ENCODE data around the gene LRRC53. TPM values are rescaled to one million over a fixed set of nuclear protein-coding genes. Genes with fewer than 3 reads are reported as not detected.

The LRRC53 gene
- total and polyA plus RNA-seq, 8 donors: not detected

- peak in 1 of 2 donors; percentile 17 for DNase-seq
- Histone ChIP-seq H3K27ac (peak overlapping the region in 1 of 5 donors; percentile 24), H3K4me3 (no peak overlapping the region), H3K36me3 (no peaks in the 10 kb centered on the region), H3K4me1 (peaks cover 0 to 4% (median 0%) of the 10 kb centered on the region in 4 donors), H3K27me3 (no peaks in the 10 kb centered on the region), H3K9me3 (no peaks in the 10 kb centered on the region)
- intact Hi-C loops (cut with DNase I; ENCODE audit: low total_unique reads): no loop called here
- TF ChIP-seq EP300 (IDR thresholded peaks at IDR 0.05) (no peak), POLR2A (IDR thresholded peaks at IDR 0.05) (no peak), CTCF (IDR thresholded peaks at IDR 0.05) (no peak), POLR2AphosphoS5 (IDR thresholded peaks at IDR 0.05) (no peak)
- WGBS, 5 donors: 48 to 68% (median 57%) methylated on average over 7 of the region's 7 CpGs
These were observed 86.0 kb downstream of the LRRC53 start for GRCh38 chr1:74426208-74426937.

- Histone ChIP-seq H3K27me3 (no peaks in the 10 kb centered on the region), H3K4me1 (peaks cover 0 to under 1% (median 0%) of the 10 kb centered on the region in 4 donors), H3K9me3 (no peaks in the 10 kb centered on the region), H3K4me3 (no peak overlapping the region), H3K27ac (peak overlapping the region in 1 of 5 donors; percentile 24), H3K36me3 (no peaks in the 10 kb centered on the region)
- intact Hi-C loops (cut with DNase I; ENCODE audit: low total_unique reads): no loop called here
- TF ChIP-seq POLR2A (IDR thresholded peaks at IDR 0.05) (no peak), CTCF (IDR thresholded peaks at IDR 0.05) (no peak), POLR2AphosphoS5 (IDR thresholded peaks at IDR 0.05) (no peak), EP300 (IDR thresholded peaks at IDR 0.05) (no peak)
- DNase-seq: no peak
- WGBS, 5 donors: 62 to 78% (median 73%) methylated on average over 6 of the region's 6 CpGs
These were observed 86.7 kb downstream of the LRRC53 start for GRCh38 chr1:74425676-74426075.

- 85 to 96% (median 96%) methylated on average over 2 of the region's 2 CpGs for WGBS, 5 donors
These were observed 88.9 kb downstream of the LRRC53 start for GRCh38 chr1:74423471-74423870.

More at GRCh38 chr1:74423471-74423870, 88.9 kb downstream of the LRRC53 start:
- intact Hi-C loops (cut with DNase I; ENCODE audit: low total_unique reads): no loop called here
- Histone ChIP-seq H3K4me1 (no peaks in the 10 kb centered on the region), H3K27ac (peak overlapping the region in 1 of 5 donors; percentile 14), H3K4me3 (no peak overlapping the region), H3K36me3 (no peaks in the 10 kb centered on the region), H3K9me3 (no peaks in the 10 kb centered on the region), H3K27me3 (no peaks in the 10 kb centered on the region)
- no peak for DNase-seq
- TF ChIP-seq POLR2A (IDR thresholded peaks at IDR 0.05) (no peak), EP300 (IDR thresholded peaks at IDR 0.05) (no peak), POLR2AphosphoS5 (IDR thresholded peaks at IDR 0.05) (no peak), CTCF (IDR thresholded peaks at IDR 0.05) (no peak)
